ENCODE data around the gene NAA20. TPM values are rescaled to one million over a fixed set of nuclear protein-coding genes. Genes with fewer than 3 reads are reported as not detected.
A peak's percentile ranks its signal among the peaks of the same experiment; 100 is the strongest.

The NAA20 gene
- total RNA-seq, 4 donors from 2014 or later: 45.5 to 73.2 (median 61.5) TPM

- Histone ChIP-seq H3K4me3 (peak within 1 kb of the TSS; percentile 79 to 97 (median 95)), H3K27ac (peak within 1 kb of the TSS; percentile 84 to 95 (median 86)), H3K27me3 (no peaks in the 10 kb centered on the region), H3K9me3 (no peaks in the 10 kb centered on the region), H3K4me1 (peaks cover 15 to 18% of the 10 kb centered on the region in 2 donors), H3K36me3 (peaks cover 0 to 35% of the 10 kb centered on the region in 2 donors)
- TF ChIP-seq CTCF (IDR thresholded peaks at IDR 0.05 in 4 of 5, conservative IDR thresholded peaks at IDR 0.05 in 1 of 5) (peak in 2 of 5 experiments; percentile 3 to 29), POLR2A (IDR thresholded peaks at IDR 0.05) (peak; percentile 36)
- ATAC-seq (peak; percentile 97), DNase-seq (peak; percentile 94 to 95)
- intact Hi-C loops (cut with DNase I; ENCODE audit: low total_unique reads): loop anchor here (1.0 to 5.0 kb wide), 2 partner anchors 35 to 1250 kb away; partner anchors contain the start of genes NAA20 and XRN2
- in situ Hi-C loops (cut with MboI; ENCODE audit: low sequenced_read_pairs in 4 of 4): no loop called here
Observed at GRCh38 chr20:20052074-20052970, 35.2 kb downstream of the NAA20 start, which contains the start of the genes CFAP61 and CRNKL1. Gene CFAP61 (plus strand): TSS chr20:20052532. CDS start chr20:20056654, 4,122 bp downstream. Gene CRNKL1 (minus strand): TSS chr20:20052466. CDS start chr20:20052342, 124 bp downstream.

GRCh38 chr20:20060234-20060998 is 43.3 kb downstream of the NAA20 start:
- no peaks in the 10 kb centered on the region for H3K27me3 ChIP-seq
- H3K9me3 ChIP-seq: no peaks in the 10 kb centered on the region
- in situ Hi-C loops (cut with MboI; ENCODE audit: low sequenced_read_pairs in 4 of 4) (no loop called here), intact Hi-C loops (cut with DNase I; ENCODE audit: low total_unique reads) (no loop called here)
- no peaks in the 10 kb centered on the region for H3K36me3 ChIP-seq
- TF ChIP-seq CTCF (IDR thresholded peaks at IDR 0.05 in 4 of 5, conservative IDR thresholded peaks at IDR 0.05 in 1 of 5): no peak
- TF ChIP-seq POLR2A (IDR thresholded peaks at IDR 0.05): no peak
- DNase-seq (no peak), ATAC-seq (peak in 1 of 2 donors; percentile 13)
- no peak overlapping the region for H3K4me3 ChIP-seq
- no peak overlapping the region for H3K27ac ChIP-seq
- H3K4me1 ChIP-seq: no peaks in the 10 kb centered on the region

GRCh38 chr20:20063941-20064702 is 47.0 kb downstream of the NAA20 start:
- TF ChIP-seq POLR2A (IDR thresholded peaks at IDR 0.05): no peak
- no peak for TF ChIP-seq CTCF (IDR thresholded peaks at IDR 0.05 in 4 of 5, conservative IDR thresholded peaks at IDR 0.05 in 1 of 5)
- ATAC-seq: no peak
- Histone ChIP-seq H3K27ac (no peak overlapping the region), H3K4me1 (no peaks in the 10 kb centered on the region), H3K27me3 (no peaks in the 10 kb centered on the region), H3K36me3 (no peaks in the 10 kb centered on the region), H3K4me3 (no peak overlapping the region), H3K9me3 (no peaks in the 10 kb centered on the region)
- intact Hi-C loops (cut with DNase I; ENCODE audit: low total_unique reads) (no loop called here), in situ Hi-C loops (cut with MboI; ENCODE audit: low sequenced_read_pairs in 4 of 4) (no loop called here)
- no peak for DNase-seq

GRCh38 chr20:20065361-20065760 is 48.2 kb downstream of the NAA20 start:
- ATAC-seq: no peak
- no peaks in the 10 kb centered on the region for H3K4me1 ChIP-seq
- H3K27me3 ChIP-seq: no peaks in the 10 kb centered on the region
- H3K36me3 ChIP-seq: no peaks in the 10 kb centered on the region
- in situ Hi-C loops (cut with MboI; ENCODE audit: low sequenced_read_pairs in 4 of 4) (no loop called here), intact Hi-C loops (cut with DNase I; ENCODE audit: low total_unique reads) (no loop called here)
- TF ChIP-seq CTCF (IDR thresholded peaks at IDR 0.05 in 4 of 5, conservative IDR thresholded peaks at IDR 0.05 in 1 of 5) (no peak), POLR2A (IDR thresholded peaks at IDR 0.05) (no peak)
- DNase-seq: no peak
- no peaks in the 10 kb centered on the region for H3K9me3 ChIP-seq
- H3K27ac ChIP-seq: no peak overlapping the region
- no peak overlapping the region for H3K4me3 ChIP-seq
